ENCODE measurements around the gene NUAK1.
A peak's percentile ranks its signal among the peaks of the same experiment; 100 is the strongest.

The NUAK1 gene

DNA sequence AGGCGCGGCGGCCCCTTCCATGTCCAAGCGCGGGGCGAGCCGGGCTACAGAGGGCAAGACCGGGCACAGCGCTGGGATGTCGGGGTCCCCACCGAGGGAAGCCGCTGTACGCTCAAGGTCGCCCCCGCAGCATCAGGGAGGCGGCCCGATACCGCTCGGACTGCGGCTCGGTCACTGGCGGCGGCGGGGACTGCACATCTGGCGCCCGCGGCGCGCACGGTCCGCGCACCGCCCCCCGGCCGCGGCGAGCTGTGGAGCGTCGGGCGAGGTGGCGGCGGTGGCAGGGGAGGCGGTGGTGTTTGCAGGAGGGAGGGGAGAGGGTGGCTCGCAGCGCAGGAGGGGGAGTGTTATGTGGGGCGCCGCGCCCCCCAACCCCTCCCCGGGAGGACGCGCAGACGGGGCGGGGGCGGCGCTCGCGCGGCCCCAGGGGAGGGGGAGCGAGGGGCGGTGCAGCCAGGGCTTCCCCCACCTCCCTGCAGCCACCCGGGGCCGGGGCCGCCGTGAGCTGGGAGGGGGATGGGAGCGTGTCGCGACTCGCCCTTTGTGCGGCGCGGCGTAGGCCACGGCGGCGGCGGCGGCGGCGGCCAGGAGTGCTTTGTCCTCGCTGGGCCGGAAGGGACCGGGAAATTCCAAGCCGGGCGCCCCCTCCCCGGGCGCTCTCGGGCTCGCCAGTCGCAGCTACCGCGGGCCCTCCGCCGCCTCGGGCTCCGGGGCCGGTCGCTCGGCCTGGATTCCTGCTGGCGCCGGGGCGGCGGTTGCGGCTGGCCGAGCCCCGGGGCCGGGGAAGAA, at the start of gene NUAK1:
TSS of gene NUAK1 (minus strand) at position 322 of the 789 bp plus-strand sequence. CDS start at position 21, 301 bp downstream.
- no peak for DNase-seq

- DNase-seq: no peak
Observed at GRCh38 chr12:106188256-106188655, 49.5 kb upstream of the NUAK1 start.

DNA sequence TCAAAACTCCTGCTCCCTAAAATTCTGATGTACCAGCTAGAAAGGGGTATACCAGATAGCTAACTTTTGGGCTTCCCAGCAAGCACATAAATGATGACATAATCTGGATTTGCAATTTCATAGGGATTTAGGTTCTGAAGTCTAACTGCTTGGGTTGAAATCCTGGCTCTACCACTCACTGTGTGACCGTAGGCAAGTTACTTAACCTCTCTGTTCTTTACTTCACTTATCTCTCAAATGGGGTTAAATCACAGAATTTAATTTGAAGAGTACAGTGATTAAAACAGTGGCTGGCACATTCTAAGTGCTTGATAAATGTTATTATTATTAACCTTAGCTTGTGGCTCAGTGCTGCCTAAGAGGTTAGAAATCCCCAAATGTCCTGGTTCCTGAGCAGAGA, 49.1 kb upstream of the NUAK1 start:
- no peak for DNase-seq

- DNase-seq: no peak
Observed at GRCh38 chr12:106187155-106187789, 48.5 kb upstream of the NUAK1 start.

DNA sequence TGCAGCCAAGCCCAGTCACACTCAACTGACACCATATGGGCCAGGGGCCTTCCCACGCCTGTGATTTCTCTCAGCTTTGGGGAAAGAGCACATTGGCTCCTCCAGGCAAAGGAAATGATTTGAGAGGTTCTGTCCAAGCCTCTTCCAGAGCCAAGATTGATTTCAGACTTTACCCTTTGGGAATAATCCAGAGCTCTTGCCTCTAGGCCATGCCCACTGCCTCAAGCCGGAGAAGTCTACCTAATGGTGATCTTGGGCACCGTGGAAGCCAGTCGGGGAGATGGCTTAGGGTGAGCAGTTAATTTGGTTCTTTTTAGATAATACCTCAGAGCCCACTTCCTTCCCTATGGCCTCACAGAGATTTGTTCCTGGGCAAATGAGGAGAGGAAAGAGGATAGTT, 45.0 kb upstream of the NUAK1 start:
- no peak for DNase-seq

DNA sequence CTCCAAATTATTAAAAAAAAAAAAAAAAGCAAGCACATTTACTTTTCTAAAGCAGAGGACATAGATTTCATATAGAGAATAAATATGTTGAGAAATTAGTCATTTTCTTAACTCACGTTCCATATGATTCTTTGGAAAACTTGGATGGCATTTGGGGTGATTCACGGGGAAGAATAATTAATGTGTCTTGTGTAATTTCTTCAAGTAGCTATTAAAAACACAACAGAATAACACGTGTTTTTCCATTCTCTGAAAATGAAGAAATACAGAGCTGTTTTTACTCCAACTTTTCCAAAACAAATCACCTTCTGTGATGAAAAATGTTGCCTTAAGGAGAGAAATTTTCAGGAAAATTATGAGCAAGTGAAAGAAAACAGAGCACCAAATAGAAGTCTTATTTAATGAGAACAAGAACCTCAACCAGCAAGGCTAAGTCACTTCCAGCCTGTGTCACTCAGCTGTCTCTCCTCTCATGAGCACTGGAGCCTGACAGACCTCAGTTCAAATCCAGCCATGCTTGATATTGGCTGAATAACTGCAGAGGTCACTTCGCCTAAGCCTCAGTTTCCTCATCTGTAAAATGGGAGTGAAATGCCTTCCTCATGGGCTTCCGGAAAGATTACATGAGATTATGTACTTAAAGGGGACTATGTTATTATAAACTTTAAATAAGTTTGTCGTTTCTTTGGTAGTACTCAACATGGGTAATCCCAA, 42.8 kb upstream of the NUAK1 start:
- DNase-seq: no peak

- DNase-seq: no peak
Observed at GRCh38 chr12:106179086-106179485, 40.3 kb upstream of the NUAK1 start.

- no peak for DNase-seq
Observed at GRCh38 chr12:106178562-106178961, 39.8 kb upstream of the NUAK1 start.

DNA sequence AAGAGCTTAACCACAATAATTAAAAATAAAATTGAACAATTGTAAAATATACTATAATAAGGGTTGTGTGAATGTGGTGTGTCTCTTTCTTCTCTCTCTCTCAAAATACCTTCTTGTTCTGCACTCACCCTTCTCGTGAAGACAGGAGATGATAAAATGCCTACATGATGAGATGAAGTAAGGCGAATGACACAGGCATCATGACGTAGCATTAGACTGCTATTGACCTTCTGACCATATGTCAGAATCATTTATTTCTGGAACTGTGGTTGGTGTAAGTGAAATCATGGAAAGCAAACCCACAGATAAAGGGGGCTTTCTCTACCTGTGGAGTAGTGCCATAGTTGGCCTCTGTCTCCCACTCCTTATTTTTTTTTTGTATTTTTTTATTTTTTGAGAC, 37.8 kb upstream of the NUAK1 start:
- no peak for DNase-seq

- DNase-seq: no peak
Observed at GRCh38 chr12:106174876-106175275, 36.1 kb upstream of the NUAK1 start.

- no peak for DNase-seq
Observed at GRCh38 chr12:106173442-106173841, 34.7 kb upstream of the NUAK1 start.

- no peak for DNase-seq
Observed at GRCh38 chr12:106171117-106171750, 32.5 kb upstream of the NUAK1 start.

DNA sequence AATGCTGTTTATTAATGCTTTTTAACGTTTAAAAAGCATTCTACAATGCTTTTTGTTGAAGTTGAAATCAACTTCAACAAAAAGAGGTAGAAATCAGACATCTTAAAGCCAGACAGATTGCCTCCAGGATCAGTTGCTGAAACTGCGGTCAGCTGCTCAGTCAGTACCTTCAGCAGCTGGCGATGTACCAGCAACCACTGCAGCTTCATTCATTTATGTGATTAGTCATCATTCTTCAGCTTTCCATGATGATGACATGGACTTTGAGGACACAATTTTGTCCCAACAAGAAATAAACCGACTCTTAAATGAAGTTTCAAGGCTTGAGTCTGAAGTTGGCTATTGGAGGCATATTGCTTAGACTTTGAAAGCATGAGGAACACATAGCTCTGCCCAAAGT, 31.5 kb upstream of the NUAK1 start:
- no peak for DNase-seq

DNA sequence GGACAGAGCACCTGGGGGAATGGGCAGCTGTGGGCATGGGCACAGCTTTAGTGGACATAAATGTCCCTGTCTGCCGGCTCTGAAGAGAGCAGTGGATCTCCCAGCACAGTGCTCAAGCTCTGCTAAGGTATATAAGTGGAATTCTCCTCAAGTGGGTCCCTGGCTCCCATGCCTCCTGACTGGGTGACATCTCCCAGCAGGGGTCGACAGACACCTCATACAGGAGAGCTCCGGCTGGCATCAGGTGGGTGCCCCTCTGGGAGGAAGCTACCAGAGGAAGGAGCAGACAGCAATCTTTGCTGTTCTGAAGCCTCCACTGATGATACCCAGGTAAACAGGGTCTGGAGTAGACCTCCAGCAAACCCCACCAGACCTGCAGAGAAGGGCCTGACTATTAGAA, 25.0 kb upstream of the NUAK1 start:
- no peak for DNase-seq

GRCh38 chr12:106161491-106161890, 22.7 kb upstream of the NUAK1 start:
- no peak for DNase-seq

DNA sequence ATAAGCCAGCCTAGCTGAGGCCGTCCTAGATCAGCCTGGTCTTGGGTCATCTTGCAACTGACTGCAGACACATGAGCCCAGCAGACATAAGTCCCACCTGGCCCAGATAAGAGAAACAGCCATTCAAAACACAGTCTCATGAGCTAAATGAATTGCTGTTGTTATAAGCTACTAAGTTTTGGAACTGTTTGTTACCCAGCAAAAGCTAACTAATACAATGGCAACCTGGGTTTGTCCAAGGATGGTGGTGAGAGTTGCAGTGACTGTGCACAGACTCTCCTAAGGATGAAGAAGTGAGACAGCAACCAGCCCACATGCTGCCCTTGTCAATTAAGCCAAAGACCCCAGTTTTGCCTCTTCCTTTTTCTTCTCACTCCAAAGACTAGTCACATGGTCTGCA, 22.2 kb upstream of the NUAK1 start:
- DNase-seq: no peak

DNA sequence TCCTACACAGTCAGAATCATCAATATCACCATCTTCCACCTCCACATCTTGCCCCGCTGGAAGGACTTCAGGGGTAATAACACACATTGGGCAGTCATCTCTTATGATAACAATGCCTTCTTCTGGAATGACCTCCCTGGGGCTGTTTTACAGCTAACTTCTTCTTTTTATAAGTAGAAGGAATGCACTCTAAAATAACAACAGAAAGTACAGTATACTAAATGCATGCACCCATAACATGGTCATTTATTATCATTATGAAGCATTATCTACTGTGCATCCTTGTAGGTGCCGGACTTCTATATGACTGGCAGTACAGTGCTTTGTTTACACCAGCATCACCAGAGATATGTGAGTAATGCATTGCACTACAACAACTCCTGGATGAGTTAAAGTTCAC, 19.0 kb upstream of the NUAK1 start:
- DNase-seq: no peak

DNA sequence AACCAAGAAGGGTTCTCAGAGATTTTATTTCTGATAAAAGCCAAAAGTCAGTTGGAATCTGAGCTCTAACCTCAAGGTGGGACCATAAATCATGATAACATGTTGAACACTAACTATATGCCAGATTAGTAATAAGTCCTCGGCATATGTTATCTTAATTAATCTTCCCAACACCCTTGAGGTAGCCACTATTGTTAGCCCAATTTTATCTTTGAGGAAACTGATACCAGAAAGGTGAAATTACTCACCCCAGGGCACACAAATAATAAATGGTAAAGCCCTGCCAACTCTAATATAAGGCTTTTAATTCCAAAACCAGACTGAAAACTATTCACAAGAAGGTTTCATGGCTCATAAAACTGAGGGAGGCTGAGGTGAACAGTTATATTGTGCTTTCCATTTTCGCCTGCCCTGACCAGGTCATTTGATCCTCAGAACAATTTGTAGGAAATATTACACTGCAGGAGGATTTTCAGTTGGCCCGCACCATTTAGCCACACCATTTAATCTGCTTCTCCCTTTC, 16.1 kb upstream of the NUAK1 start:
- no peak for DNase-seq

DNA sequence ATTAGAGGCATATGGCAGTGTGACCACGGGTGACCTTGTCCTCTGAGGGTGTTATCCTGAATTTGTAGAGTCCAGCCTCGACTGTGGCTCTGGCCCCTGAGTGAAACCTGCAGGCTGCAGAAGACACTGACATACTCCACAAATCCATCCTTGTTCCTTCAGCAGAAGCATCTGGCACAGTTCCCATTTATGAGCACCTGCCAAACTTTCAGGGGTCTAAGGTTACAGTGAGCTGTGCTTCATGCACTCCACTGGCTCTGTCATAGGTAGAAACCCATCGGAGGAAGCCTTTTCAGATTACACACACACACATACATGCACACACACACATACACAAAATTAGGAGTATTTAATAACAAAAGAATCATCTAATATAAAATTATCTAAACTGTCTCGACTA, 13.6 kb upstream of the NUAK1 start:
- DNase-seq: no peak

DNA sequence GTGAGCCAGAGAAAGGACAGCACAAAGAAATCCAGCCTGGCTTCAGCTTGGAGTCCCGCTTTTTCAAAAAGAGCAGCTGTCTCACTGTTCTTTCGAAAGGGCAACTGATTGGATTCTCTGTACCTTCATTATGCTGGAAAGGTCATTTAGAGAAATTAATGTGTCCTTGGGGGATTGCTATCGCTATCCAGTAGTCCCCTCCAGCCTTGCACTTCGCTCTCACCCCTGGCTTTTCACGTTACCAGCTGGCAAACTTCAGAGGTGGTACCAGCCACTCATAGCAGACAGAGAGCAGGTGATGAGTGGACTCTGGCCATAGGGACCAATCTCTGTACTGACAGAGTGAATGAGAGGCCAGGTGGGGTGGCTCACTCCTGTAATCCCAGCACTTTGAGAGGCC, 11.8 kb upstream of the NUAK1 start:
- DNase-seq: no peak

DNA sequence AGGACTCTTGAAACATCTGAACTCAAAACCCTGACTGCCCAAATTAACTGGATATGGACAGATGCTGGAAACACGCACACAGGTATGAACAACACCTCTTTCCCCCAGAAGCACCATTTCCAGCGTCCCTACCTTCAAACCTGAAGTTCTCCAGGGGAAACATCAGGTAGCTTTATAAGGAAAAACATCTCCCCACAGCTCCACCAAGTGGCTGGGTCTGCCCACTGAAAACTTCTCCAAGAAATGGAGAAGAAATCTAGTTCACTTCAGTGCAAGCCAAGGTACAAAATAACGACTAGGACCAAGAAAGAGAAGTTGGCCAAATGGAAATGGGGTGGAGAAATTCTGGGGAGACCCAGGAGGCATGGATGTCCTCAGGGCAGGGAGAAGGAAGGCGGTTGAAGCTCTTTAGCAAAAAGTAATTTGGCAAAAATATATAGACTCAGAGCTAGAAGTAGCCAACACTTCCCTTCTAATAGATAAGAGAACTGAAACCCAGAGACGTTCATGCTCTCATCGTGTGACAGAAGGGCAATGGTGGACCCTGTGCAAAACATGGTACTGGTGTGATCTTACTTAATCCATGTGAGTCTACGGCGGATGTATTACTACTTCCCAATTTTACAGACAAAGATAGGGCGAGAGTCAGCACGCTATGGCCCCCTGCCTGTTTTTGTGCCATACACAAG, 10.5 kb upstream of the NUAK1 start:
- DNase-seq: no peak

DNA sequence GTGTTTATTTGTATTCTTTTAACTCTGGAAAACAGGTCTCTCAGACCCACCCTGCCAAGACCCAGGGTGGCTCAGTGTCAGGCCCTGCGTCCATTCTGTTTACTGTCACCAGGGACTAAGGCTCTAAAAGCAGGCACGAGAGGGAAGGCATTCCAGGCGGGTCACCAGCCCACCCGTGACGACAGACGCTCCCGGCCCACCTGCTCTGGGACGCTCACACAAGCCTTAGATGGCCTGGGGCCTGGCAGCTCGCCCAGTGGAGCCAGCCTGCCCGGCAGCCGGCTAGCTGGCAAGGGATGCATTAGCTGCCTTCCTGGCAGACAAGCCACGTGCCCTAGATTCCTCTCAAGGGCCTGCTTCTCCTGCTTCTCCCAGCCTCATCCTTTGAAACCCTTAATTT, 9.2 kb upstream of the NUAK1 start:
- peak; percentile 70 to 76 for DNase-seq

DNA sequence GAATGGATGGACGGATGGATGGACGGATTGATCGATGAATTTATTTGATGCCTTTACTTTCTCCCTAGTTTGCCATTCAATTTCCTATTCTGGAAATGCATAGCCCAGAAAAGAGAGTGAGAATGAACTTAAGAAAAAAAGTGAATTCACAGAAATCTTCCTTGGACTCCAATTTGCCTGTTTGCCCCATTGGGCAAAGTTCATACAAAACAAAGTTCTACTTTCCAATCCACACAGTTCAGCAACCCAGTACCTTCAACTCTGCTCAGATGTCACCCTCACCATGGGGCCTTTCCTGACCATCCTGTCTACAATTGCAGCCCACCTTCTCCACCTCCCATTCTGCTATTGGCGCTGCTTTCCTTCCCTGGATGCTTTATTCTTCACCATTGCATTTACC, 8.2 kb upstream of the NUAK1 start:
- no peak for DNase-seq
